GM12875 (cell line): Measurements from ENCODE around the gene SYNGR1.
"Not testable (repeated sequence)": the region's sequence is repeated elsewhere in the genome, so short reads cannot be mapped to it uniquely, and the experiment has no call there.

ENCODE experiments used
- H3K4me3 ChIP-seq: one replicate; pipeline ENCODE4 v1.5.1; 2011; ENCODE audit warnings: low read depth, low read length, control low read depth
- CTCF ChIP-seq: IDR thresholded peaks from 2 replicates; pipeline ENCODE4 v1.5.1; 2011; ENCODE audit warnings: low read depth, mild to moderate bottlenecking, control low read depth, inconsistent platforms, low read length, moderate library complexity, borderline replicate concordance; ENCODE audit not compliant: insufficient read depth

Gene SYNGR1

GRCh38 chr22:39356464-39356863 lies 6.7 kb downstream of the SYNGR1 start:
- H3K4me3 ChIP-seq = no peak overlapping the region
- no peak for TF ChIP-seq CTCF

GRCh38 chr22:39357110-39358108 lies 7.6 kb downstream of the SYNGR1 start:
- H3K4me3 ChIP-seq = not testable (repeated sequence)

GRCh38 chr22:39358197-39358596 lies 8.4 kb downstream of the SYNGR1 start:
- not testable (repeated sequence) for H3K4me3 ChIP-seq

GRCh38 chr22:39359659-39360195 lies 9.9 kb downstream of the SYNGR1 start:
- H3K4me3 ChIP-seq = no peak overlapping the region
- TF ChIP-seq CTCF = no peak

- no peak overlapping the region for H3K4me3 ChIP-seq
Observed at GRCh38 chr22:39360242-39360641, 10.5 kb downstream of the SYNGR1 start.

GRCh38 chr22:39360674-39361413 lies 11.1 kb downstream of the SYNGR1 start:
- H3K4me3 ChIP-seq = no peak overlapping the region
- no peak for TF ChIP-seq CTCF

More at GRCh38 chr22:39360242-39360641, 10.5 kb downstream of the SYNGR1 start:
- TF ChIP-seq CTCF = no peak

GRCh38 chr22:39361496-39361895 lies 11.7 kb downstream of the SYNGR1 start:
- H3K4me3 ChIP-seq = no peak overlapping the region
- no peak for TF ChIP-seq CTCF
